Measurements from ENCODE around the gene TBC1D14.

TBC1D14 gene

GRCh38 chr4:7044137-7044930 is 134.7 kb downstream of the TBC1D14 start:
- TF ChIP-seq CTCF (IDR thresholded peaks at IDR 0.05; ENCODE audit: insufficient read depth, missing control alignments), result no peak
- no peak for DNase-seq (ENCODE audit: insufficient read length, low spot score)
- no peak for FAIRE-seq

- DNase-seq (ENCODE audit: insufficient read length, low spot score) (no peak), FAIRE-seq (no peak)
- no peak for TF ChIP-seq CTCF (IDR thresholded peaks at IDR 0.05; ENCODE audit: insufficient read depth, missing control alignments)
Observed at GRCh38 chr4:7045553-7045952, 135.9 kb downstream of the TBC1D14 start.

GRCh38 chr4:7045961-7046921 is 136.6 kb downstream of the TBC1D14 start:
- no peak for FAIRE-seq
- no peak for TF ChIP-seq CTCF (IDR thresholded peaks at IDR 0.05; ENCODE audit: insufficient read depth, missing control alignments)
- no peak for DNase-seq (ENCODE audit: insufficient read length, low spot score)

- FAIRE-seq (no peak), DNase-seq (ENCODE audit: insufficient read length, low spot score) (no peak)
- TF ChIP-seq CTCF (IDR thresholded peaks at IDR 0.05; ENCODE audit: insufficient read depth, missing control alignments), result no peak
Observed at GRCh38 chr4:7046971-7047370, 137.3 kb downstream of the TBC1D14 start.

- no peak for FAIRE-seq
- no peak for TF ChIP-seq CTCF (IDR thresholded peaks at IDR 0.05; ENCODE audit: insufficient read depth, missing control alignments)
- no peak for DNase-seq (ENCODE audit: insufficient read length, low spot score)
Observed at GRCh38 chr4:7048642-7049041, 139.0 kb downstream of the TBC1D14 start.

GRCh38 chr4:7049295-7049694 is 139.7 kb downstream of the TBC1D14 start:
- no peak for FAIRE-seq
- TF ChIP-seq CTCF (IDR thresholded peaks at IDR 0.05; ENCODE audit: insufficient read depth, missing control alignments), result no peak
- no peak for DNase-seq (ENCODE audit: insufficient read length, low spot score)
